HG02763 (cell line): ENCODE measurements around the gene EDN3.

Experiments
- ATAC-seq: cut with Tn5 transposase; IDR thresholded peaks from one replicate; pipeline ENCODE4 v1.9.1; 2021; ENCODE audit warnings: mild to moderate bottlenecking, moderate library complexity; ENCODE audit not compliant: unreplicated experiment

Gene EDN3, protein sequence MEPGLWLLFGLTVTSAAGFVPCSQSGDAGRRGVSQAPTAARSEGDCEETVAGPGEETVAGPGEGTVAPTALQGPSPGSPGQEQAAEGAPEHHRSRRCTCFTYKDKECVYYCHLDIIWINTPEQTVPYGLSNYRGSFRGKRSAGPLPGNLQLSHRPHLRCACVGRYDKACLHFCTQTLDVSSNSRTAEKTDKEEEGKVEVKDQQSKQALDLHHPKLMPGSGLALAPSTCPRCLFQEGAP

DNA sequence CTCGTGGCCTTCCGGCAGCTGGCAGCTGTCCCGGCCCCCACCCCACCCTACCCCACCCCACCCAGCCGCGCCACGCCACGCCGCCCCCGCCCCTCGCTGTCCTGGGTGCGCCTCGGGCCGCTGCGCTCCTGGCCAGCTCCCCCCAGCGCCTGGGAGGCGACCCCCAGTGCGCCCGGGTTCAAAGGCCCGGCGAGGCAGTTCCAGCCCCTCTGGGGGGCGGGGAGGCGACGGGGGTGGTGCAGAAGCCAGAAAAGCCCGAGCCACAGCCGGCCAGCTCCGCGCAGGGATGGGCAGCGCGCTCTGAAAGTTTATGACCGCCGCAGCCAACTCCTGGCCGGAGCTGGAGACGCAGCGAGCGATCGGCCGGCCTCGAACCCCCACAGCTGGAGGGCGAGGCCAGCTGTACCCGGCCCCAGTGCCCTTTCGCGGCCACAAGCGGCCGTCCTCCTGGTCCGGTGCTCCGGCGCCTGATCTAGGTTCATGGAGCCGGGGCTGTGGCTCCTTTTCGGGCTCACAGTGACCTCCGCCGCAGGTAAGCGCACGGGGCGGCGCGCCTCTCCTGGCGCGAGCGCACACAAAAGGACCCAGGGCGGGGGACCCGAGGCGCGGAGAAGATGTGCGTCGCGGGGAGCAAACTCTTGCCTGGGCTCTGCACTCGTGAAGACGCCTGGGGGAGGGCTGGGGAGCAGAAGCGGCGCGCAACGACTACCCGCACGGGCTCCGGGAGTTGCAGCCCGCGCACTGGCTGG, at the start of gene EDN3:
TSS of gene EDN3 (plus strand) at position 279 of the 749 bp plus-strand sequence. CDS start at position 481, 202 bp downstream.
- ATAC-seq, result no peak

DNA sequence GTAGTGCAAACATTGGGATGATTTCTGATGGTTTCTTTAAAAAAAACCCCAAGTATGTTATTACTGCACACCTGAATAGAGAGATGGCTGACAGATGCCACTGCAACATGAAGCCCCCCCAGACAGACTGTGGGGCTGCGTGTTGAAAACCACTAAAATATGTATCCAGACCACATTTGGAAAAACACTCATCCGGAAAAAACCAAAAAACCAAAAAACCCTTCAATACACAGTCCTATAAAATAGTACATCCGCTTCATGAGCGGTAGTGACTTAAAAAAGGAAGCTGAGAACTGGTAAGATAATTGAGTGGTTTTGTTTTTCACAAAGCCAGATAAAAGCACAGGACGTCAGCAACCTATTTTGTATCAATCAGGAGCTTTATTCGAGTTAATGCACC, 47.1 kb upstream of the EDN3 start:
- ATAC-seq, result no peak

DNA sequence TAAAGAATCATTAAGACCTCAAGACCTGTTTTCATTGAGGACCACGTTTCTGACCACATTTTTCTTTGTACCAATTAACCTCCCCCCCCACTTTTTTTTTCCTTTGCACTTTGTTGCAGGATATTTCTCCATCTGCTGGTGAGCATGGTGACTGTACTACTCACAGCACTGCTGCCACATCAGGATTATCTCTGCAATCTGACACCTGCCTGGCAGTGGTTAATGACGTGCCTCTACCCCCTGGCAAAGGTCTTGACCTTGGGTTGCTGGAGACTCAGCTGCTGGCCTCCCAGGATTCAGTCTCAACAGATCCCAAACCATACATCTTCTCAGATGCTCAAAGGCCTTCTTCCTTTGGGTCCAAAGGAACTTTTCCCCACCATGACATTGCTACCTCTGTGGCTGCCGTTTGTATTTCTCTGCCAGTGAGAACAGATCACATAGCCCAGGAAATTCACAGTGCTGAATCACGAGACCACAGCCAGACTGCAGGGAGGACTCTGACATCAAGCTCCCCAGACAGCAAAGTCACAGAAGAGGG, 46.6 kb upstream of the EDN3 start:
- no peak for ATAC-seq

DNA sequence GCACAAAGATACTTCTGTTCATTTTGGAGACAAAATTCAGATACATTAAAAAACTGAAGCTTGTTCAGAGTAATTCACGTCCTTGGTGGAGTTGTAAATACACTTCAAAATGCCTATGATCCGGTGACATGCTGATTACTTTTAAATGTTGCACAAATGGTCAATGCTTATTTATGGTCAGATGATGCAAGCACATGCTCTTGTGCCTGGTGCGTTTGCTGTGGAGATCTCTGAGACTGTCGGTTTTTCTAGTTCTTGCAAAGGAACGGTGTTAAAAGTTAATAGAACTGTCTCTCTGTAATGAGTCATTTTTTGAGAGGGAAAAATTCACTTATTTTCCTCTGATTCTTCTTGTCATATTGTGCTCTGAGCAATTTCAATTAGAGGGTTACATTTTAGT, 45.2 kb upstream of the EDN3 start:
- ATAC-seq, result no peak

DNA sequence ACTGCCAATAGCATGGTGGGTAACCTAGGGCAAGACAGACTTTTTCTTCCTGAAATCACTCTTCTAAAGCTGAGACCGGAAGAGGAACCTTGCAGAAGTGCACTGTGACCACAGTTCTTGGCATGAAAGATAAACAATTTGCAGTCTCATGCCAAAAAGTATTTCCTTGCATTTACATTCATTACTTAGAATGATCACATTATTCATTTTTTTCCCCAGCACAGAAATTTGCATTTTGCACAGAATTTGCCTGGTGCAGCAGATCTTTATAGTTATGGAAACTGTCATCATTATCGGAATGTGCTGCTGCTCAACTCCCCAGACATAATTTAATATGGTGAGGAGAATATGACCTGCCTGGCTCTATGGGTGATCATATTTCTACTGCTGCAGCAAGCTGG, 42.2 kb upstream of the EDN3 start:
- no peak for ATAC-seq

DNA sequence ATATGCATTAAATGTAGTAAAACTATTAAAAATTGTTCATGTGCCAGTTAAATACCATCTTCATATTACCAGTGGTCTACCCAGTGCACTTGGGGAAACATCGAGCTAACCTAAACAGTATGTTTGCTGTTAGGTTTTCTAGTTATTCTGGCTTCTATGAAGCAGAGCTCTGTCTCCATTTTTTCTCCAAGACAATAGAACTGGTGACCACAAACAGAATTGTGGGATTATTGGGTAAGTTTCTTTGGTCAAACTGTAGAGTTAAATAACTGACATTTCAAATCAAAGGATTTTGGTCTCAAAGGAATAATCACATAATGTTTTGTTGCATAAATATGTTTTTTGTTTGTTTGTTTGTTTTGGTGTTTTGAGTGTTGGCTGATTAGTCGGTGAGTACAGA, 40.5 kb upstream of the EDN3 start:
- no peak for ATAC-seq

DNA sequence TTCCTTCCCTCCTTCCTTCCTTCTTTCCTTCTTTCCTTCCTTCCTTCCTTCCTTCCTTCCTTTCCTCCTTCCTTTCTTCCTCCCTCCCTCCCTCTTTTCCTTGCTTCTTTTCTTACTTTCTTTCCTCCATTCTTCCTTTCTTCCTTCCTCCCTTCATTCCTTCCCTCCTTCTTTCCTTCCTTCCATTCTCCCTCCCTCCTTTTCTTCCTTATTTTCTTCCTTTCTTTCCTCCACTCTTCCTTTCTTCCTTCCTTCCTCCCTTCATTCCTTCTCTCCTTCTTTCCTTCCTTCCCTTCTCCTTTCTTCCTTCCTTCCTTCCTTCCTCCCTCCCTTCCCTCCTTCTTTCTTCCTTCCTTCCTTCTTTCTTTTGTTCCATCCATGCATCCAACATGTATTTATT, 35.1 kb upstream of the EDN3 start:
- ATAC-seq, result no peak

DNA sequence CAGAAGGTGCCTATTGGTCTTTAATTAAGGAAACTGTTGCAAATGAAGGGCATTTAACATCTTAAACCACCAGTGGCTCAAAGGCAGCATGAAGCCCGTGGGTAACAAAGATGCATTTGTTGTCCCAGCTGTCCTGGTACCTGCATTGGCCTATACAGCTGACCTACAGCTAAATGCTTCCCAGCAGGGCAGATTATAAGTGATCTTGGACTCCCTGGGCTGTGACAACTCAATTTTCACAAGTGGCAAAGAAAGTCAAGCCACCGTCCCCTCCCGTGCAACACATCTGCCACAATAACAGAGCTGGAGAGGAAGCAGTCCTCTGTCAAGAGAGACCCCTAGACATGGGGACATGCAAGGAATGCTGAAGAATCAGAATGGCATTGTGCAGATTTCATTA, 31.5 kb upstream of the EDN3 start:
- ATAC-seq, result no peak

DNA sequence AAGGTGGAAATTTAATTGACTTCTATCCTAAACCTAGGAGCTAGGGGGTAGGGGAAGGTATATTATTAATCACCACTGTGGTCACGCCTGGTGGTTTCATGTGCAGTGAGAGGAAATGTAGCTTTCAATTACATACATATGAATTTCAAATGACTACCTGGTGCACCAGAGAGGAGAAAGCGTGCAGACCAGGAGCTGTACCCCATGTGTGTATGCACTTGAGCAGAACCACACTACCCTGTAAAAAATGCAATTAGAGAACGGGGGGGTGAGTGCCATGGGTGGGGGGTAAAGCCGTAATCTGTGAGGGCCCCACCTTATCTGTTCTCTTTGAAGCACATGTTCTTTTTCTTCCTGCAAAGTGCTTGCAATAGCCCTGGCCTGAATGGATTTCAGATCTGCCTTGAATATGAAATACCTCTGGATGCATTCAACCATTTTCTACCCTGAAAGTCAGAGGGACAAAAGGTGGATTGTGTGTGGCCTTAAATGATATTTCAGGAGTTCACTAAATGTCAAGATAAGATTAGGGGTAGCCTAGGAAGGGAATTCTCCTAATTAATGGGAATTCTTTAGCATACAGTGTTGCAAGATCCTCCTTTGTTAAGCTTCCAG, 30.9 kb upstream of the EDN3 start:
- no peak for ATAC-seq

DNA sequence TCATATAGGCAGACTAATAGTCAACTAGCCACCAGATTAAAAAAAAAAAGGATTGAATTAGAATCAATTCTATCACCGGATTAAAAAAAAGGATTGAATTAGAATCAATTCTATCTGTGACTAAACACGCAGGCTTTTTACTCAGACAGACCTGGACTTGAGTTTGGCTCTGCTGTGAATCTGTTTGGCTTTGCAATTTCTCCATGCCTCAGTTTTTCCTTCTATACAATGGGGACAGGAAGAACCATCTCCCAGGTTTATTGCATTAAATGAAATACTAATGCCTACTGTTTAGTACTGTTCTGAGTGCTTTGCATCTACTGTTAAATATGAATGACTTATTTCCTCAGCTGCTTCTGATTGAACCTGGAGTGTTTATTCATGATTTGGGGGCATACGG, 30.0 kb upstream of the EDN3 start:
- ATAC-seq, result no peak

DNA sequence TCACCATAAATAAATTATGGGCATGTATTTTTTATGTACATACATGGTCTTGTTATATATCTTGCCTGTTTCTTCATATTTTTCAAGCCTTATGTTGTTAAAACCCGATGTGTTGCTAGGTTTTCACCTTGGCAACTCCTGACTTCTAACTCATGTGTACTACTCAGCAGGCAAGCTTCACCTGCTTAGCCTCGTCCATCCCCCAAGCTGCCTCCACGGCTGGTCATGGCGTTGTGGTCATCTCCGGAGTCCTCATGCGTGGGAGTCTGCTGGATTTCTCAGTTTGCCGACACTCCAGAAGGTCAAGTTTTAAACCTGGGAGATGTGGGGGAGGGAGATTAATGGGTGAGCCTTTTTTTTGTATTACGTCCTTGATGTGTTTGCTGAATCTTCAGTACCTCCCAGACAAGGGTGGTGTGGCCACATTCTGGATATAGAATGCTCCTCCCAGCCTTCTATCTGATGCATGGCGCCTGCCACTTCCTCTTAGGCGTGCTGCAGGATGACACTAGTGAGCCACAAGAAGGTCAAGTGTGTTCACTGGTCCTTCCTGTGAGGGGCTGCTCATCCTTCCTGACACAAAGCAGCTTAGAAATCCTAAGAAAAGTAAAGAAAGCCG, 26.6 kb upstream of the EDN3 start:
- ATAC-seq, result no peak

DNA sequence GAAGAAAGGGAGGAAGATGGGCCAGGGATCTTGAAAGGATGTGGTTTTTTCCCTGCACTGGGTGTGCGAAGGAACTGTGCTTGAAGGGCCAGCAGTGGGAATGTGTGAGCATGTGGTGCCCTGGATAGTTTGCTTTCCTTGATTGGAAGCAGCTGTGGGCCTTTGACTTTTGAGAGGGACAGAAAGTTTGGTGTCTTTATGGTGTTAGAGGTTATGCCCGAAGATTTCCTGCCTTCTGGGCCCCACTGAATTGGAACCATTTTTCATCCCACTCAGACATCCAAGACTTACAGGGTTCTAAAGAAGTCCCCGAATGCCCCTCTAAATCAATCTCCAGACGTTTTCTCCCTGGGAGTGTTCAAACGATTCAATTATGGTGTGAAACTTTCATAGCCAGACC, 23.5 kb upstream of the EDN3 start:
- no peak for ATAC-seq

DNA sequence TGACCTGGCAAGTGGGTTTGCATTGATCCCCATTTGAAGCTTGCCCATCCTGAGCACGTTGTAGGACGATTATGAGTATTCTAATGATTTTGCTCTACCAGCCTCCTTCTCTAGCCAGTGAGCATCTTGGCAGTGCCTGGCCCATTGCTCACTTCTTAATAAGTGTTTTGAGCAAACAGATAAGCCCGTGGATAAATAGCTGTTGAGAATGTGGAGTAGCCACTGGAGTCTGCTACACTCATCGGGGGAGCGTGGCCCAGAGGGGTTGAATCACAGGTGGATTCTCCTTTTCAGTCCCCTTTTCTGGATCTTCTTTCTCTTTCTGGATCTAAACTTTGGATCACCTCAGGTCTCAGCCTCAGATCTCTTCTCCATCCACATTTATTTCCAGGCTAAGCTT, 15.9 kb upstream of the EDN3 start:
- ATAC-seq, result no peak

DNA sequence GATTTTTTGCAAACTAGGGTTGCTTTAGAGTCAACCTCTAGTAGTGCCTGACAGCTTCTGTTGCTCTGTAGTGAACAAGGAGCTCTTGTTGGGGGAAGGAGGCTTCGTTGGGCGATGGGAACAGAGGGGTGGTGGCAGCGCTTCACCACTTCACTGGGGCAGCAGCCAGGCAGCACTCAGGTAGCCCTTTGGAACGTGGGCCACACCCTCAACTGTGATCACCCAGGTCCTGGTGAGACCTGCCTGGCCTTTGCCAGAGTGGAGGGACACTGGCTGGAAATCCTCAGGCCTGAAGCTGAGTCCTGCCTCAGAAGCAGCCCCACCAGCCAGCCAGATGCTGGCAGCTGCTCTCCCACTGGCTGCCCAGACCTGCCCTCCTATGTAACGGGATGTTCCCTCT, 10.4 kb upstream of the EDN3 start:
- no peak for ATAC-seq

DNA sequence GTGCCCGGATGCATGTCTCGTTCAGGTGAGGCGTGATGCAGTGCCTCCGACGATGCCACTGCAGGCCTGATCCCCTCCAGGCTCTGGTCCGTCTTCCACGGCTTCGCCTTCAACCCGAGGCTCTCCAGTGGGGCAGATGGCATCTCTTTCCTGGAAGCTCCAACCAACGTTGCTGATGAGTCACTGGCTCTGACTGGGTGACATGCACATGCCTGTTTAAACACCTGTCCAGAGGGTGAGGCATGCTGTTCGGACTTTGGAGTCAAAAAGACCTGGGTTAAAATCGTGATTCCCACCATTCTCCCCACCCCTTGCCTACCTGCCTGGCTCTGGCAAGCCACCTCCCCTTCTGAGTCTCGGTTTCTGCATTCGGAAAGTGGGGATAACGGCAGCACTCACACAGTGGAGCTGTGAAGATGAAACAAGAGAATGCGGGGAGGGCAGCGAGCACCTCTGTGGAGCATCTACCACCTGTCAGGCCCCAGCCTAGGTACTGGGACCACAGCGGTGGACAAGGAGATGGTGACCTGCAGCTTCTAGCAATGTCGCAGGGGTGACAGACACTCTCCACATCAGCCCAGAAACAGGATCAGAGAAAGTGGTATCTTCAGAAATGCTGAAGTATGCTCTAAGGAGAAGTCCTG, 8.5 kb upstream of the EDN3 start:
- ATAC-seq, result no peak

DNA sequence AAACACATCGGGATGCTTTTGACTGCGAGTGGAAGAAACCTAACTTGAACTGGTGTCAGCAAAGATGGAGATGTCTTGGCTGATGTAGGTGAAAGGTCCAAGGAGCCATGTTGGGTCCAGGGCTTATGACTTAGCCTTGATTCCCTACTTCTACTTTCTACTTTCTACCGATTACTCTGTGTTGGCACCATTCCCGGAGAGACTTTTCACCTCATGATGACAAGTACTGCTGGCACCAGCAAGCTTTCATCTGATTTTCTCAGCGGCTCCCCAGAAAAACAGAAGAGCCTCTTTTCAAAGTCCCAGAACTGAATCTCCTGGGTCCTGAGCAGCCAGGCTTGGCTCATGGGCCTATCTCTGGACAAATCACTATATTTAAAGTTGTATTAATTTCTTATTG, 4.9 kb upstream of the EDN3 start:
- ATAC-seq, result no peak

DNA sequence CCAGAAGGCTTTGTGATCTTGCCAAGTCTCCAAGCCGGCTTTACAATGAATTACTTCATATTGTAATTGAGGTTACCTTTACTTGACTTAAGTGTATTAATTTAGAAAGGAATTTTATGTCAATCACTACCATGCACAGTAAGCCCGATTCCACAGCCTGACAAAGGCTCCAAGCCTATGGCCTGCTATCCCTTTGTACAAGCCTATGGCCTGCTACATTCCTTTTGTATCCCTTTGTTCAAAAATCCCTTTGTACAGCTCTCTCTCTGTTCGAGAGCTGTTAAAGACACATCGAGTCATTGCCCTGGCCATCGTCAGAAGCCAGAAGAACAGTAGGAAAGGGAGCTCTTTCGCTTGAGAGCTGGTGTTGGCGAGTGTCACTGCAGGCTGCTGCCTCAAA, 2.7 kb upstream of the EDN3 start:
- no peak for ATAC-seq

DNA sequence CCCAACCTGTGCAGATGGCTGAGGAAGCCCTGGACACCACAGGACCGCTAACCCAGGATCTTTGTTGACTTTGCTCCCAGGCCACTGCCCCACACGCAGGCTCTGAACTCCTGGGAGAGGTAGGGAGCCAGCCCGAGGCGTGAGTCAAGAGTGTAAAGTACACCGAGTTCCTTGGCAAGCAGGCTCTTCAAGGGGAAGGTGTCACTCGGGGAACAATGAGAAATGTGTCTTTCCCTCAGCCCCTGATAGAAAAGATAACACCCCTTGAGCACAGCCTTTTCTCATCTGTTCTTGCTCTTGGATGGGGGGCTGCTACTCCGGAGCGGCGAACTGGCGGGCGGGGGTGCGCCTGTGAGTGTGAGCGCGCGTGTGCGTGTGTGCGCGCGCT, 472 bp upstream of the EDN3 start:
- no peak for ATAC-seq

DNA sequence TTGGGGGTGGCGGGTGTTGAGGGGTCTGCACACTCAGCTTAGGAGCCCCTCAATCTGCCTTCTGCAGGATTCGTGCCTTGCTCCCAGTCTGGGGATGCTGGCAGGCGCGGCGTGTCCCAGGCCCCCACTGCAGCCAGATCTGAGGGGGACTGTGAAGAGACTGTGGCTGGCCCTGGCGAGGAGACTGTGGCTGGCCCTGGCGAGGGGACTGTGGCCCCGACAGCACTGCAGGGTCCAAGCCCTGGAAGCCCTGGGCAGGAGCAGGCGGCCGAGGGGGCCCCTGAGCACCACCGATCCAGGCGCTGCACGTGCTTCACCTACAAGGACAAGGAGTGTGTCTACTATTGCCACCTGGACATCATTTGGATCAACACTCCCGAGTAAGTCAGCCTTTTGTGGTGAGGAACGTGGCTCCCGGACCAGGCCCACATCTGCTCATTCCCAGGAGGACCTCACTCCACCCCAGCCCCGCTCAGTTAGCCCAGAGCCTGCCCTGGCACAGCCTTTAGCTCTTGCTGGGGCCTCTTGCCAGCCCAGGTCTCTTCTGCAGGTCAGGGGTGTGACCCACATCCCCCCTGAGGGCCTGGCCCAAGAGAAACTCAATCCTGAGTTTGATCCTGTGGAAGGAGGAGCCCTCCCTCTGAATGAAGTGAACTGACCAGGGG, 1.1 kb downstream of the EDN3 start:
- ATAC-seq, result no peak

DNA sequence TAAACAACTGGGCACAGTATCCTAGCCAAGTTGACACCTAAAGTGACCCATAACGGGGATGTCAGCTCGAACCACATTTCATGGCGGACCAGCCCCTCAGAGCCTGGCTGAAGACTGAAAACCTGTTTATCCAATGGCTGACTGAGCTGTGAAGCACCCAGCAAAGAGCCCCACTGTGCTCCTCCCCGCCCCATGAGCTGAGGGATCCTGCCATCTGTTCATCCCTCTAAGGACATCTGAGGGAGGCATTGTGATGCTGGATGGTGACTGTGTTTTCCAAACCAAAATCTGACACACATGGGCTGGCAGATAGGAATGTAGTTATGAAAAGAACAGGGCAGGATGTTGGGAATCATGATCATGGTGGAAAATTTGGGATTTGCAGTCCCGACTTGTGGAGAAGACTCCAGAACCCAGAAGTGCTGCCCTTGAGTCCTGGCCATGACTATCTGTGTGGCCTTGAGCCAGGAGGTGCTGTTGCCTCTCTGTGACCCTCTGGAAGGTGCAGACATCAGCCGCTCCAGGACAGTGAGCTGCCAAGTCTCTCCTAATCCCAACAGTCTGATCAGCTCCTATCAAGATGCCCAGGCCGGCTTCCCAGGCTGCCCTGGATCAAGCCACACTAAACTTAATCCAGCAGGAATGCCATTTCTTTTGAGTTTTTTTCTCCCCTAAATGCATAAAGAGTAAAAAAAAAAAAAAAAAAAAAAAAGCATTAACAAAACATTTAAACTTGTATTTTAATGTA, 5.7 kb downstream of the EDN3 start:
- ATAC-seq, result no peak
